GM12878 (cell line): ENCODE measurements around the gene TRIL.

Source experiments
- HDGF ChIP-seq: fragments of 450-650 bp; IDR thresholded peaks from 2 replicates; pipeline ENCODE4 v1.6.1; 2016; ENCODE audit warnings: antibody characterized with exemption
- POLR2AphosphoS2 ChIP-seq: IDR thresholded peaks from 2 replicates; pipeline ENCODE4 v1.6.1; 2011; ENCODE audit warnings: low read depth, mild to moderate bottlenecking, low read length, improper control_type of control experiment, moderate library complexity
- SMAD1 ChIP-seq: fragments of 450-650 bp; IDR thresholded peaks from 2 replicates; pipeline ENCODE4 v1.6.1; 2018; ENCODE audit warnings: mild to moderate bottlenecking, low read depth; ENCODE audit not compliant: partially characterized antibody
- TCF3 ChIP-seq: IDR thresholded peaks from 2 replicates; pipeline ENCODE4 v1.6.1; 2012; ENCODE audit warnings: low read depth, mild to moderate bottlenecking, low read length, borderline replicate concordance; ENCODE audit not compliant: insufficient read depth
- TF ChIP-seq, protein P1 (sequence below), 3 experiments: IDR thresholded peaks in 2 of 3; conservative IDR thresholded peaks in 1 of 3; 2 replicates each; pipeline ENCODE4 v1.5.1; 2011; ENCODE audit warnings: low read depth in 3 of 3, low read length in 3 of 3, mild to moderate bottlenecking in 3 of 3, control low read depth in 2 of 3, moderate library complexity in 2 of 3, inconsistent platforms in 1 of 3, mixed read lengths in 1 of 3; ENCODE audit not compliant: control insufficient read depth in 2 of 3, insufficient read depth in 1 of 3; ENCODE audit errors: extremely low read depth in 1 of 3

DNA sequence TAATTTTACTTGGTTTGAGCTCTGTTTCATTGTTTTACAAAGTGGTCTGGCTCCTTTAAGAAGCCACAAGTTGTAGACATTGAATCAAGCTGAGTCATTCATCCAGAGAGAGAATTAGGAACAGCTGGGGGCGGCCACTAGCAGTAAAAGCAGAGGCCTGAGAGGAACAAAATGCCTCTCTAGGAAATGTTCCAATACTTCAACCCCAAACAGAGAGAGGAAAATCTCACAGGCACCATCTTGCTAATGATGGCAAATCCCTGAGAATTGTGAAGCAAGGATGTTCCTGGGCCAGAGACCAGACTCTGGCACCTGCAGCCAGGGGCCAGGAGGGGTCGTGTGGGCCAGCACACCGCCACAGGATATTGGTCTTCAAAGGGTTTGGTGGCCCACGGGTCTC lies 26.5 kb upstream of the TRIL start:
- TF ChIP-seq, protein P1, sequence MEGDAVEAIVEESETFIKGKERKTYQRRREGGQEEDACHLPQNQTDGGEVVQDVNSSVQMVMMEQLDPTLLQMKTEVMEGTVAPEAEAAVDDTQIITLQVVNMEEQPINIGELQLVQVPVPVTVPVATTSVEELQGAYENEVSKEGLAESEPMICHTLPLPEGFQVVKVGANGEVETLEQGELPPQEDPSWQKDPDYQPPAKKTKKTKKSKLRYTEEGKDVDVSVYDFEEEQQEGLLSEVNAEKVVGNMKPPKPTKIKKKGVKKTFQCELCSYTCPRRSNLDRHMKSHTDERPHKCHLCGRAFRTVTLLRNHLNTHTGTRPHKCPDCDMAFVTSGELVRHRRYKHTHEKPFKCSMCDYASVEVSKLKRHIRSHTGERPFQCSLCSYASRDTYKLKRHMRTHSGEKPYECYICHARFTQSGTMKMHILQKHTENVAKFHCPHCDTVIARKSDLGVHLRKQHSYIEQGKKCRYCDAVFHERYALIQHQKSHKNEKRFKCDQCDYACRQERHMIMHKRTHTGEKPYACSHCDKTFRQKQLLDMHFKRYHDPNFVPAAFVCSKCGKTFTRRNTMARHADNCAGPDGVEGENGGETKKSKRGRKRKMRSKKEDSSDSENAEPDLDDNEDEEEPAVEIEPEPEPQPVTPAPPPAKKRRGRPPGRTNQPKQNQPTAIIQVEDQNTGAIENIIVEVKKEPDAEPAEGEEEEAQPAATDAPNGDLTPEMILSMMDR (IDR thresholded peaks at IDR 0.05 in 2 of 3, conservative IDR thresholded peaks at IDR 0.05 in 1 of 3; ENCODE audit: control insufficient read depth in 2 of 3, extremely low read depth in 1 of 3, insufficient read depth in 1 of 3, low read depth in 3 of 3, low read length in 3 of 3) = no peak
- TF ChIP-seq TCF3 (no peak), POLR2AphosphoS2 (no peak), HDGF (no peak), SMAD1 (no peak)
